HPDE6-E6E7 (cell line): Measurements from ENCODE around the gene SUSD1.
"Not testable (repeated sequence)": the region's sequence is repeated elsewhere in the genome, so short reads cannot be mapped to it uniquely, and the experiment has no call there.

Experiments
- DNase-seq: peaks from one replicate; pipeline ENCODE4 v3.0.0; 2011; ENCODE audit warnings: missing footprints; ENCODE audit errors: extremely low spot score

Gene SUSD1

GRCh38 chr9:112130347-112130746, 44.8 kb downstream of the SUSD1 start:
- no peak for DNase-seq

- no peak for DNase-seq
Measured at GRCh38 chr9:112129246-112129645, 45.9 kb downstream of the SUSD1 start.

GRCh38 chr9:112128399-112128798, 46.7 kb downstream of the SUSD1 start:
- DNase-seq = not testable (repeated sequence)

- no peak for DNase-seq
Measured at GRCh38 chr9:112127281-112127680, 47.8 kb downstream of the SUSD1 start.

GRCh38 chr9:112125951-112126388, 49.1 kb downstream of the SUSD1 start:
- DNase-seq = no peak

- DNase-seq = no peak
Measured at GRCh38 chr9:112124156-112124555, 50.9 kb downstream of the SUSD1 start.

GRCh38 chr9:112121633-112122032, 53.5 kb downstream of the SUSD1 start:
- DNase-seq = no peak

- DNase-seq = no peak
Measured at GRCh38 chr9:112120439-112120925, 54.6 kb downstream of the SUSD1 start.

GRCh38 chr9:112120030-112120341, 55.1 kb downstream of the SUSD1 start:
- DNase-seq = no peak

- DNase-seq = peak; percentile 62
Measured at GRCh38 chr9:112119225-112120029, 55.7 kb downstream of the SUSD1 start.

- DNase-seq = no peak
Measured at GRCh38 chr9:112118009-112118408, 57.1 kb downstream of the SUSD1 start.

GRCh38 chr9:112115970-112116753, 58.9 kb downstream of the SUSD1 start:
- DNase-seq = no peak

GRCh38 chr9:112115109-112115508, 60.0 kb downstream of the SUSD1 start:
- no peak for DNase-seq

- peak; percentile 71 for DNase-seq
Measured at GRCh38 chr9:112112941-112113681, 62.0 kb downstream of the SUSD1 start.

GRCh38 chr9:112112519-112112918, 62.6 kb downstream of the SUSD1 start:
- DNase-seq = peak; percentile 86

- DNase-seq = no peak
Measured at GRCh38 chr9:112111461-112111860, 63.6 kb downstream of the SUSD1 start.

- DNase-seq = no peak
Measured at GRCh38 chr9:112110777-112111113, 64.4 kb downstream of the SUSD1 start.

GRCh38 chr9:112110094-112110776, 64.9 kb downstream of the SUSD1 start:
- DNase-seq = no peak

GRCh38 chr9:112104901-112105300, 70.2 kb downstream of the SUSD1 start:
- DNase-seq = no peak

GRCh38 chr9:112104401-112104800, 70.7 kb downstream of the SUSD1 start:
- DNase-seq = no peak

GRCh38 chr9:112103405-112103804, 71.7 kb downstream of the SUSD1 start:
- no peak for DNase-seq
